Muscle of arm (tissue), 12 donors: ENCODE results near the gene EYS. TPM values are rescaled to one million over a fixed set of nuclear protein-coding genes. Genes with fewer than 3 reads are reported as not detected.

Experiments
- DNase-seq: peaks from one replicate; pipeline ENCODE4 v3.0.0-alpha.2; 2013
- polyA plus RNA-seq, 12 donors: library from polyadenylated mRNA; unstranded; fragments of 120-200 nt; gene quantifications; one replicate each; pipeline ENCODE4 v1.2.1, GENCODE V29; 2013; ENCODE audit not compliant: insufficient read length in 12 of 12

Gene EYS
- polyA plus RNA-seq, 12 donors: 0.27 to 0.80 (median 0.46) TPM; not detected in 2

DNA sequence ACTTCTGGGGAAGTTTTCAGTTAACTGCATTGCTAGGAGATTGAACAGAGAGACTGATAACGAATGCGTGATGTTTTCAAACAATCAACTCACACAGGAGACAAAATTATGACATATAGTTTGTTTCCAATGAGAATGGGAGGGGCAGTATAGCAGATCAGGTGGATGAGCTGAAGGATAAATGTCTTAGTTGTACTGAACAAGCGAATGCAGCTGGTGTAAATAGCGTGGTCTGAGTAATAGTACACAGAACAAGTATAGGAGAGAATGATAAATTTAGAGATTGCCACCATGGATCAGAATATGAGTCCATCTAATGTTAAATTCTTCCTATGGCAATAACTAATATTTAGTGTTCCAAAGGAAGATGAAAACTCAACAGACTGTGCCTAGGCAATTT lies 858.6 kb downstream of the EYS start:
- no peak for DNase-seq

DNA sequence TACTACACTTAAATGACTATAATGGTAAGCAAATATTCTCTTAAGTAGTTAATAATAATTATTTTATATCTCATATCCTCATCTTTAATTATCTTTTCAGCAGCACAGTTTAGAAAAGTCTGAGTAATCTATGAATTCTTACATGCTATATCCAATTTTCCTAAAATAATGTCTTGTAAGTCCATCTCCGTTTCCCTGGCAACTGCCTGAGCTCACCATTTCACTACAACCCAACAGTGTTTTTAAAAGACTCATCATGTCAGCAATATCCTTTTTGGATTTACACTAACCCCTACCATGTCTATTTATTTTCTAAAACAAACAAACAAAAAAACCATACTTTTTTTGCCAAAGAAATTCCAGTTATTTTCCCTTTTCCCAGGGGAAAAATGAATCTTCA lies 859.6 kb downstream of the EYS start:
- no peak for DNase-seq

DNA sequence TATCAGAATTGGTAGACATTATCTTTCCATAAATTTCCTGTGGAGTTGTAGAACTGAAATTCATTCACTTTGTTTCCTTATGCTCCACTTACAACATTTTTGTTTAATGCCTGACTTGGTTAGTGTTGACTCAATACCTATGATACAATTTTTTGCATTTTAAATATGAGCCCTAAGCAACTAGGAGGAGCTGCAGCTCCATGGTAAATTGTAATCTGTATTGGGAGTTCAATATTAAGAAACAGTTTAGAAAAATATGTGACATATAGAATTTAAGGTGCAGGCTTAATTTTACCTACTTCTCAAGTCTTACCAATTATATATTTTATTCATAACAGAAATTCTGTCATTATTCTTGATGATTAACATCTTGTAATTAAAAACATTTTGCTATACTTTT lies 868.3 kb downstream of the EYS start:
- DNase-seq: peak; percentile 3

DNA sequence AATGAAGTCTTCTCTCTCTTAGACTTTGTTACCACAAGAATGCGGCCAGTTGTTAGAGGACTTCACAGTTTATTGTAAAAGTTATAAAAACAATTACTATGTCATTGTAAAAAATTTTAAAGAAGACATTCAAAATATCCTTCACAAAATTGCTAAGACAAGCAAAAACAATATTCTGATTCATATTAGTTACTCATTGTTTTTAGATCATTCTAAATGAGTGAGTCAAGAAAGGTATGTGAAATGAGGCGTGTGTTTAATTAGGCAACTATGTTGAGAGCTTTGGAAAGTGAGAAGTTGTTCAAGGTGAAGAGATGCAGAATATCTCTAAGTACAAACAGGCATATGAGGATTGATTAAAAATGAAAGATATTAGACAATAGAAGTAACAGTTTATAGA lies 875.3 kb downstream of the EYS start:
- DNase-seq: no peak

DNA sequence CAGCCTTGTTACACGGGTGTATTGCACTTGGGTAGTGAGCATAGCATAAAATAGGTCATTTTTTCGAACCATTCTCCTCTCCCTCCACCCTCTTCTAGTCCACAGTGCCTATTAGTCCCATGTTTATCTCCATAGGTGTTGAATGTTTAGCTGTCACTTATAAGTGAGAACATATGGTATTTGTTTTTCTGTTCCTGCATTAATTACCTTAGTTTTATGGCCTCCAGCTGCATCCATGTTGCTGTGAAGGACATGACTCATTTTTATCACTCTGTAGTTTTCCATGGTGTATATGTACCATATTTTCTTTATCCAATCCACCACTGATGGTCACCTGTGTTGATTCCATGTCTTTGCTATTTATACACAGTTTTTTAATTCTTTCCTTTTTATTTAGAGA lies 889.5 kb downstream of the EYS start:
- no peak for DNase-seq

DNA sequence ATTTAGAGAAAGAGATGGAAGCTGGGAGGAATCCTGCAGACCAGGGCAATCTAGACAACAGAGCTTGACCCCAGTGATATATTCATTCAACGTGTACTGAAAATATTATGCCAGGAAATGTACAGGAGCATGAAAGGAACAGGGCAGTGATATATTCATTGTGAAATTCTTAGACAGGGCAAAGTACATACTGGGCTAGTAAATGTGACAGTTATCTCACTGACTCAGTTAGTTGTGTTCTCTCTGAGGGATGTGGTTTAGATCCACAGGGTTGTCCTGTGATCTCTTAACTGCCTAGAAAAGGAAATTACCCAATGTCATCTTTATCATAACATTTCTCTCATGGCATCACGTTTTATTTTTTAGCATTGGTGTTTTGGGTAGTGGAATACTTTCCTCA lies 891.3 kb downstream of the EYS start:
- no peak for DNase-seq

DNA sequence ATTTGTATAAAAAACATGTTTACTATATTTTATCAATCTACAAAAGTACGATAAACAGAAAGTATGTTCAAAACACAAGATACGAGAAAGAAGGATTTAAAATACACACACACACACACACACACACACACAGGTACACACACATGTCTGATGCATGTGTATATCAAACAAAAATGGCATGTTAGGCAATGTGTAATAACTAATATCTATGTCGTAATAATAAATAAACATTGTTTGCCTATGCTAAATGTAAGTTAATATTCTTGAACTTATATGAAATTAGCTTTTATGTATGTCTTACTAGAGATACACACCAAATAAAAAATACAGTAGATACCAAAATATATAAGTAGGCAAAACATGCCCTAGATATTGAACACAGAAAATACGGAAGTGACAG lies 894.9 kb downstream of the EYS start:
- no peak for DNase-seq

DNA sequence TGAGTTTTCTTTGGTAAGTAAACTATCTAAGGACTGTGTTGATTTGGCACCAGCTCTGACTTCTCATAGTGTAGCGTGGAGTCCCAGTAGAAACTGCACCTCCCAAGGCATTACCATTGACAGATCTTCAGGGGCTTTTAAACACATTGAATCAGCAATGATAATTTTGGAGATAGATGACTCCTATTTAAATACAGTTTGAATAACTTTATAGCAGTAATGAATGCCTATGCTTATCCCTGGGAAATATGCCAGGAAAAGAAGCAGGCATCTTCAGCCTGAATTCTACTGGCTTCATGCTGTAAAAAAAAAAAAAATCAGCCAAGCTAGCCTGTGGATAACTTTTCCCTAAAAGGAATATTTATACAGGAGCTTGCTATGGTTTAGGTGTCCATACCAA lies 895.9 kb downstream of the EYS start:
- DNase-seq: no peak

DNA sequence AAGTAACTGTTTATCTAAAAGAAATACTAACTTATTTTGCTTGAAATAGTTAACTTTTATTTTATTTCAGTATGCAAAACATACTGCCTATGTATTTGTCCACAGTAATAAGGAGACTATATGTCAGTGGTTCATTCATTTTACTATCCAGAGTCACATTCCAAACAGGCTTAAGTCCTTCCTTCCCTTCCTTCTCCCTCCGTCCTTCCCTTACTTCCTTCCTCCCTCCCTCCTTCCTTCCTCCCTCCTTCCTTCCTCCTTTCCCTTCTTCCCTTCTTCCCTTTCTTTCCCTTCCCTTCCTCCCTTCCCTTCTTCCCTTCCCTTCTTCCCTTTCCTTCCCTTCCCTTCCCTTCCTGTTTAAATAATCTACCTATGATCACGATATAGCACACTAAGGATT lies 899.2 kb downstream of the EYS start:
- no peak for DNase-seq

DNA sequence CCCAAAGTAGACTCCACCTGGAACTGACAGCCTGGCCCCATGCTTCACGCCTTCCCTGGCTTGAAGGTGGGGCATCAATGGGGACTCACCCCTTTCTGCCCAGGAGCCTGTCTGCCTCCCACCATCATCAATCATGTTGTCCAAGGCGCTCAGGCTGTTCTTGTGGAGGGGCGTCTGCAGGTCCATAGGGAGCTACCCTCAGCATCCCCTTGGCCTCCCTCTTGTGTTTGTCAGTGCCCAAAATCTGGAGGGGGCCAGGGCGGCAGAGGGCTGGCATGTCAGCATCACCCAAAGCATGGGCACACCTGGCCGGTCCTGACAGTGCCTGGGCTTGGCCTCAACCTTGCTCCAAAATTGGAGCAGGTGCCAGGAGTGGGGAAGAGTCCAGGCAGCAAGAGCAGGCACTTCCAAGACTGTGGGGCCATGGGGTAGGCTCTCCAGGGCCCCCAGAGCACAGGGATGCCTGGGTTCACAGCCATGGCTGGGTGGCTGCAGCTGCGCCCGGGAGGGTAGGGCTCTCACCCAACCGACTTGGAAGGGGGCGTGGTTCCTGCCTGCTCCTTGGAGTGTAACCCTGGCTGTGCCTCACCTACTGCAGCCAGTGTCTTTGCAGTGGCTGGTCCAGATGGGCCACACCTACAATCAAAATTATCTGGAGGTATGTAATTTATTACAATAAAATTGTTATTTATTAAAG lies 903.4 kb downstream of the EYS start:
- no peak for DNase-seq

DNA sequence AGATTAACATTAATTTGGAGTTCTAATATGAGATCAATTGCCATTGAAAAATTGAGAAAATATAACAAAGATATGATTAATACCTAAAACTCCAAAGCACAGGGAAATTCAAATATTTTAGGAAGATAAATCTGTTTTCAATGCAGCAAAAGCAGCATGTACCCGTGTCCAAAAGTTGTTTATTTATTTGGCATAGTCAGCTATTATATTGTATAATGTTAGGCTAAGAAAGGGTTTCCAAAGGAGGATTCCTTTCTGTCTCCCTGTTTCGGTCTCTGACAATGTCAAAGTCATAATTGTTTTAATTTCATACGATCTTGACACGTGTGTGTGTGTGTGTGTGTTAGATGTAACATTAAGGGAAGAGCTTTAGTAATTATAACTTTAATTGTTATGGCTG lies 914.5 kb downstream of the EYS start:
- DNase-seq: no peak

DNA sequence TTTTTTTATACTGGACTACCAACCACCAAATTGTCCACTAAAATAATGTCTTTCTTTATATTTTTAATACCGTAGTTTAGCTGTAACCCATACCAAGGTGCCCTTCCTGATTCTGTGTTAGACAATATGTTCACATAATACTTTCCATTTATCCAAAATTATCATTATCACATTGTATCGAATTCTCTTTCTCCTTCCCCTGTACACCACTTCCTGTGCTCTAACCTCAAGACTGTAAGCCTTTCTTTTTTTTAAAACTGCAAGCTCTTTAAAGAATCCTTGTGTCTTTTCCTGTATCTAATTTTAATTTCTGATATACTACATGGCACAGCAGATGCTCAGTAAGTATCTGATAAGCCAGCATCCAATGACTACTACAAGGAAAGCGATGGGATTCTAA lies 917.5 kb downstream of the EYS start:
- no peak for DNase-seq

DNA sequence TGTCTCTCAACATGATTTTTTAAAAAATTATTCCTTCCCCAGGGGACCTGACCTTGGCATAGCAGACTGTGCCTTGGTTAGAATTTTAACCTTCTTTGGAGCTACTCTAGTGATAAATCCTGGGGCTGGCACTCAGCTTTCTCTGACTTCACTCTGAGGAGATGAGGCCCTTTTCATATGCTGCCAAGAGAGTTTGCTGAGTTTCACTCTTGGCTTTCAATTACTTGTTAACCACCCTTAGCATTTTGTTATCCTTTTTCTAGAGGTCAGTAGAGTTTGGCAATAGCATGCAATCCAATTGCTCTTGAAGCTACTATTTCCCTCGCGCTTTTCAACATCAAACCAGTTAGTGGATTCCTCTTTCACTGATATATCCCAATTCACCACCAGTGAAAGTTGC lies 920.3 kb downstream of the EYS start:
- no peak for DNase-seq

DNA sequence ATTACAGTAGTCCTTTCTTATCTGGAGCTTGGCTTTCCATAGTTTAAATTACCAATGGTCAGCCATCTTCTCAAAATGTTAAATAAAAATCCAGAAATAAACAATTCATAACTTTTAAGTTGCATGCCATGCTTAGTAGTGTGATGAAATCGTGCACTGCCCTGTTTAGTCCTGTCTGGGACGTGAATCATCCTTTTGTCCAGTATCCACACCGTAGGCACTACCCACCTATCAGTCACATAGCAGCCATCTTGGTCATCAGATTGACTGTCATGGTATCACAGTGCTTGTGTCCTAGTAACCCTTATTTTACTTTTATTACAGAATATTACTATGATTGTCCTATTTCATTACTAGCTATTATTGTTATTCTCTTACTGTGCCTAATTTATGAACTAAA lies 924.1 kb downstream of the EYS start:
- no peak for DNase-seq

DNA sequence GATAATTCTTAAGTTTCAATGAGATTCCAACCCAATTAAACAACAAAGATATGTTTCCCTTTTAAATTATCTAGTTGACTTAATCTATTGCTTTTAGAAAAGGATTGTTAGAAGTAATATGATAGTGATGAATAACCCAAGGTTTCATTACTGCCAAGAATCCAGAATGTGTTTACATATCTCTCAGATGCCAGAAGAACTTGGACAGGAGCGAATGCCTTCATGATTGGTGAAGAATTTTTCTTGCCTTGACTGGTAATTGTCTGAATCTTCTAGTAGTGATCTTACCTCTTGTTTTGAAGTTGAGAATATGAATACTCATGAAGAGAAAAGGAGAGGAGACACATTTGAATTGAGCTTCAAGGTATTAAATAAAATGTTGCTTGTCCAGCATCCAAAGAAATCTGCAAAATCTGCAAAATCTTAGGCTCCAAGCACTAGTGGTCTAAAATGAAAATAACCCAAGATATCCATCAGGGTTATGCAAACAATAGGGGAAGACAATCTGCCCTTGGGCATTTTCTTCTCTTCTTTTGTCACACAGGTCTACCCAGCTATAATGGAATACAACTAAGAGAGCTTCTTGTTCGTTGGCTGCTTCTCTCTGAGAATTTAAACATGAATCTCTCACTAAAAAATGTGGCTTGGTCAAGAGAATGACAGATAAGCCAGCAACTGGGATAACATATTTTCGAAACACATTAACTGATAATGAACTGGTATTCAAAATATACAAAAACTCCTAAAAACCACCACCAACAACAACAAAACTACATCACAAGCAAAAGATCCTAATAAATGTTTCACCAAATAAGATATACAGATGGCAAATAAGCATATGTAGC lies 928.9 kb downstream of the EYS start:
- no peak for DNase-seq

DNA sequence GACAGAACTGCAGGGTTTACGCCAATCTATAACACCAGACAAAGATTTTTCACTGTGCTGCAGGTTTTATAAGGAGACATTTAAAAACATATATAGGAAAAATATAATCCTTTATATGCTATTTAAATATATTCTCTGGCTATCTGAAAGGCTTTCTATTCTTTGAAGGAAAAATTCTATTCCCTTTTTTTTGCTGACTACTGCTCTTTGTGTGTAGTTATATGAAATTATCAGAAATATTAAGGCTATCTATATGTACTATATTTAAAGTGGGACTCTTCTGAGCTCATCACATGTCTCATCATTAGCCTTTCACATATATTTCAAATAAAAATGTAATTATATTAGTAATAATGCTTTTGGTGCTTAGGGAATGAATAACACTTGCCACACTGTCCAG lies 930.7 kb downstream of the EYS start:
- no peak for DNase-seq

DNA sequence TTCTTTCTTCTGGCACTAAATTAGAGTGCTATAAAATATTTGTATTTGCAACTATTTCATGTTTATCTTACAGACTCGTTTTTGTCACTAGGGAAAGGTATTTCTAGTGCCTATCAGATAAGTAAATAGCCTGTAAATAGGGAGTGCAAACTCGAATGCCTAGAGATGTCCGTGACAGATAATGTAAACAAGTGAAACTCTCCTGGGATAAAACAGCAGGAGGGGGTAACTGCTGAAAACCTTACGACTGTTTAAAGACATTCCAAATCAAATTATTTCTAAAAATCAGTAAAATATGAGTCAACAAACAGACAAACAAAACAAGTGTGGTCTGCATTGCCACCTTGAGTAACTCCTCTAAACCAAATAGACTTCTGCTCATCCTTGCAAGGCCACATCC lies 932.1 kb downstream of the EYS start:
- no peak for DNase-seq

DNA sequence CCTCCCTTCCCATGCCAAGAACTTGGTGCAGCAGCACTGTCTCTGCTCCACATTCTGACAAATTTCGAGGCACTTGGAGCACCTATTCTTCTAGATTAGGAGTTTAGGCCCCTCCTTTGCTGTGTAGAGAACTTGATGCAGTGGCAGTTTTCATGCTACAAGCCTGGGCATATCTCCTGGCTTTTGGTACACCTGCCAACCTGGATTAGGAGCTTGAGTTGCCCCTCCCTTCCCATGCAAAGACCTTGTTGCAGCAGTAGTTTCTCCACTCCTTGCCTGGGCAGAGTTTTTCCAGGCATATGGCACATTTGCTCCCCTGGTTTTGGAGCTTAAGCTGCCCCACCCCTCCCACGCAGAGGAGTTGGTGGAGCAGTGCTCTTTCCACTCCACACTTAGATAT lies 956.1 kb downstream of the EYS start:
- DNase-seq: no peak

DNA sequence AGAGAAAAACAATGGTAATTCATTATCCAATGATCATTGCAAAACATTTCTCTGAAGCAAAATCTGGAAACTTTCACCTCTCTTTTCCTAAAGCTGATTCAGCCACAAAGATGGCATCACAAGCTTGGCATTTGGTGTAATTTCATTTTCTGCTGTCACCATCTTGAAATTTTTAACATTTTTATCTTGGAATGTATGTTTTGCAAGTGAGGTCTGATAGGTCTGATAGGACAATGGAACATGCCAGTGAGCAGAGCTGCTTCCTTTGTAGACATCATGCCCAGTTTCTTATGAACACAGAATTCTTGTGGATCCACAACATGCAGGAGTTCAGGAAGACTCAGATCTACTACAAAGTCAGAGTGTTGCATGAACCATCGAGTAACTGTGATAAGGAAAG lies 969.6 kb downstream of the EYS start:
- DNase-seq: no peak

DNA sequence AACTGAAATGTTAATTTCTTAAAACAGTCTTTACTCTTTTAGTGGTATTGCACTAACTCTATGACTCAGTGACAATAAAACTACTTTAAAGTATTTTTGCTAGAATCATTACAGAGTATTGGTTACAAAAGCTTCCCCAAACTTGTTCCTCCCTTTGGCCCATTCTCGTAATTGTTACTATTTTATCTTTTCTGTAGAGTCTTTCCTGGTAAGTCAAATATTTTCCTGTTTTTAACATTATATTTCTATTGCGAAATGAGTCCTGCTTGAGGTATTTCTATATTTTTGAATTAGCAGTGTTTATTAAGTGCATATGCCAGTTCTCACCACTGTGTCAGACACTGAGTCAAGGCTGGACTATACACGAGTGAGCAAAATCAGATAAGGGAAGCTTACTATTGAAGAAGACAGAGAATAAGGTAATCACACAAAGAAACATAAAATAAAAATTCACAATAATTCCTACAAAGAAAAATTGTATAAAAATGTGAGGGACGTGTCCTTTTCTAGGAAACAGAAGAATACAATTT lies 970.5 kb downstream of the EYS start:
- DNase-seq: no peak

DNA sequence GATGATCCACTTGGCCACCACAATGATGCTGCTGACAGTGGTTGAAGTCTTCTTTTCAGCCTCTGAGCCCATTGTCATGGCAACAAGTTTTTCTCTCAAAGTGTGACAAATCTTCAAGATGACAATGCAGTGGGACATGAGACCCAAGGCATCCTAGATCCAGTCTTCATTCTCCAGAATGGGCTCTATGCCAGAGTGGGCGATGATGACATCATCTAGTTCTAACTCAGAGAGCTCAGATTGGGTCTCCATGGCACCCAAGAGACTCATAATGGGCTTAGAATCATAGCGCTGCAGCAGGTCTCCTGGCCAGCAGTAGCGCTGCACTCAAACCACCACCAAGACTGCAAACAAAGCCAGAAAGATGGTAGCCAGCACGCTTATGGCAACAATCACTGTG lies 973.6 kb downstream of the EYS start:
- no peak for DNase-seq

DNA sequence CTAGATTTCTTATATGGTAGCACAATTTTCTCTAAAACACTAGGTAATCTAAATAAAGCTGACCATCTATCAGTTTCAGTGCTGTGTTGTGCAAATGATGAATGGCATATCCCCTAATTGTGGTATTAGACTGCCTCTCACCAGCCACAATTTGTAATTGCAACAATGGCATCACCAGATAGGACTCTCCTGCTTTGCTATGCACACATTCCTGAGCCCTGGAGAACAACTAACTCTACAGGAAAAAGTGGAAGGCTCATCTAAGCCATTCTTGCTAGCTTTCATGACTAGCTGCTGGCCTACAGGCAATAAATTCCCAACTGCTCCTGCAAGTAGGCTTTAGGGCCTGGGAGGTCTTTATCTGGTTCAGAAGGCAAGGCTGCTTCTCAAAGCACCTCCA lies 974.1 kb downstream of the EYS start:
- no peak for DNase-seq

DNA sequence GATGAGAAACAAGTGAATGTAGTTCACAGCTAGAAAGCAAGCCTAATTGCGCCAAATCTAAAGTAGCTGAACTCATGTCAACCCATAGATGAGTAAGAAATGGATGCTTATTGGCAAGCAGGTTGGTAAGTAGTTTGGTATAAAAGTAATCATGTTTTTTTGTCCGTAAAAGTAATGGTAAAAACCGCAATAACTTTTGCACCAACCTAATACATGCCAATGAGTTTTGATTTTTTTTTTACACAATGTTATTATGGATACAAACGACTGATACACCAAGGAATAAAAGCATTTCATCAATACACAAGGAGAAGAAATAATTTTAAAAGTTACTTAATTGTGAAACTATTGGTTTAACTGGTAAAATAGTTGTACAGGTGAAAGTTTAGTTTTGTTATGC lies 977.5 kb downstream of the EYS start:
- DNase-seq: no peak

DNA sequence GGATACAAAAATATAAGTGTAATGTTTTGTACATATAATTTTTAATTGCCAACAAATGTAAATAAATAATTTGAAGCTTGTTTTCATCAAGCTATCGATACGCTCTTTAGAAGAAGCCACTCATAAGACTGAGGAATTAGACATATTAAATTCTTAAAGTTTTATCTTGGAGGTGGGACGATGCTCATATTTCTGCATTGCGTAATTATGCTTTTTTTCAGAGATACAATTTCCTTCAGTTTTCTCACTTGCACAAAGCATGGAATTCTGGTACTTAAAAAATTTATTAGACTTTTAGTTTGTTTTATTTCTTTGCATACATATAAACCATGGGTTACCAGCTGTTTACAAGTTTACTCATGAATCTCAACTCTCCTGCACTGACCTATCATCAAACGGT lies 980.0 kb downstream of the EYS start:
- no peak for DNase-seq
